ENCODE results near the gene DHRSX.
"Not testable (repeated sequence)": the region's sequence is repeated elsewhere in the genome, so short reads cannot be mapped to it uniquely, and the experiment has no call there.

Gene DHRSX

GRCh38 chrX:2534261-2535021 is 33.7 kb upstream of the DHRSX start:
- not testable (repeated sequence) for H3K9me3 Mint-ChIP-seq; H3K4me3 Mint-ChIP-seq; H3K36me3 Mint-ChIP-seq (ENCODE audit: low read depth); H3K27ac Mint-ChIP-seq; H3K4me1 Mint-ChIP-seq (ENCODE audit: low read depth); H3K27me3 Mint-ChIP-seq (ENCODE audit: low read depth)

- H3K9me3 Mint-ChIP-seq: no peaks in the 10 kb centered on the region
- H3K4me3 Mint-ChIP-seq: no peak overlapping the region
- H3K27ac Mint-ChIP-seq: no peak overlapping the region
- no peaks in the 10 kb centered on the region for H3K27me3 Mint-ChIP-seq (ENCODE audit: low read depth)
- H3K36me3 Mint-ChIP-seq (ENCODE audit: low read depth): no peaks in the 10 kb centered on the region
- no peaks in the 10 kb centered on the region for H3K4me1 Mint-ChIP-seq (ENCODE audit: low read depth)
Observed at GRCh38 chrX:2533424-2533823, 32.6 kb upstream of the DHRSX start.

DNA sequence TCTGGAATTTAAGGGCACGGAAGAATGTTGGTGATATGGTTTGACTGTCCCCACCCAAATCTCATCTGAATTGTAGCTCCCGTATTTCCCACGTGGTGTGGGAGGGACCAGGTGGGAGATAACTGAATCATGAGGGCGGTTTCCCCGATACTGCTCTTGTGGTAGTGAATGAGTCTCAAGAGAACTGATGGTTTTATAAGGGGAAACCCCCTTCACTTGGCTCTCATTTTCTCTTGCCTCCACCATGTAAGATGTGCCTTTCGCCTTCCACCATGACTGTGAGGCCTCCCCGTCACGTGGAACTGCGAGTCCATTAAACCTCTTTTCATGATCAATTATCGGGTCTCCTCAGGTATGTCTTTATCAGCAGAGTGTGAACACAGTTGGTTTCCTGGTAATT is 25.6 kb upstream of the DHRSX start:
- Mint-ChIP-seq H3K4me3 (no peak overlapping the region), H3K36me3 (ENCODE audit: low read depth) (no peaks in the 10 kb centered on the region), H3K9me3 (no peaks in the 10 kb centered on the region), H3K27me3 (ENCODE audit: low read depth) (peaks cover 4% of the 10 kb centered on the region), H3K4me1 (ENCODE audit: low read depth) (no peaks in the 10 kb centered on the region), H3K27ac (no peak overlapping the region)

GRCh38 chrX:2523911-2524310 is 23.1 kb upstream of the DHRSX start:
- Mint-ChIP-seq H3K4me1 (ENCODE audit: low read depth) (no peaks in the 10 kb centered on the region), H3K36me3 (ENCODE audit: low read depth) (no peaks in the 10 kb centered on the region), H3K9me3 (no peaks in the 10 kb centered on the region), H3K4me3 (no peak overlapping the region), H3K27ac (no peak overlapping the region), H3K27me3 (ENCODE audit: low read depth) (peaks cover 4% of the 10 kb centered on the region)

DNA sequence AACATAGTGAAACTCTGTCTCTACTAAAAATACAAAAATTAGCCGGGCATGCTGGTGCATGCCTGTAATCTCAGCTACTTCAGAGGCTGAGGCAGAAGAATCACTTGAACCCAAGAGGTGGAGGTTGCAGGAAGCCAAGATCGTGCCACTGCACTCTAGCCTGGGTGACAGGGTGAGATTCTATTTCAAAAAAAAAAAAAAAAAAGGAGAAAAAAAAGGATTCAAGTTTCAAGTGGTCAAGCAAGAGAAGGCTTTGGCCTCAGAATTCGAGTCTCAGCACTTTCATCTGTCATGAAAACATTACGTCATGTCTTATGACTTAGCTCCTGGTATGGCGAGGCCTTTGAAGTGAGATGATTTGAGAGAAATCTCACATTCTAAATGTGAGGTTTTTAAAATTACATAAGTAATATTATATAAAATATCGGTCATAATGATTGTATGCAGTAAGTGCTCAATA is 21.2 kb upstream of the DHRSX start:
- Mint-ChIP-seq H3K9me3 (no peaks in the 10 kb centered on the region), H3K4me3 (no peak overlapping the region), H3K27ac (no peak overlapping the region), H3K36me3 (ENCODE audit: low read depth) (no peaks in the 10 kb centered on the region), H3K27me3 (ENCODE audit: low read depth) (peaks cover 4% of the 10 kb centered on the region), H3K4me1 (ENCODE audit: low read depth) (peaks cover 2% of the 10 kb centered on the region)

DNA sequence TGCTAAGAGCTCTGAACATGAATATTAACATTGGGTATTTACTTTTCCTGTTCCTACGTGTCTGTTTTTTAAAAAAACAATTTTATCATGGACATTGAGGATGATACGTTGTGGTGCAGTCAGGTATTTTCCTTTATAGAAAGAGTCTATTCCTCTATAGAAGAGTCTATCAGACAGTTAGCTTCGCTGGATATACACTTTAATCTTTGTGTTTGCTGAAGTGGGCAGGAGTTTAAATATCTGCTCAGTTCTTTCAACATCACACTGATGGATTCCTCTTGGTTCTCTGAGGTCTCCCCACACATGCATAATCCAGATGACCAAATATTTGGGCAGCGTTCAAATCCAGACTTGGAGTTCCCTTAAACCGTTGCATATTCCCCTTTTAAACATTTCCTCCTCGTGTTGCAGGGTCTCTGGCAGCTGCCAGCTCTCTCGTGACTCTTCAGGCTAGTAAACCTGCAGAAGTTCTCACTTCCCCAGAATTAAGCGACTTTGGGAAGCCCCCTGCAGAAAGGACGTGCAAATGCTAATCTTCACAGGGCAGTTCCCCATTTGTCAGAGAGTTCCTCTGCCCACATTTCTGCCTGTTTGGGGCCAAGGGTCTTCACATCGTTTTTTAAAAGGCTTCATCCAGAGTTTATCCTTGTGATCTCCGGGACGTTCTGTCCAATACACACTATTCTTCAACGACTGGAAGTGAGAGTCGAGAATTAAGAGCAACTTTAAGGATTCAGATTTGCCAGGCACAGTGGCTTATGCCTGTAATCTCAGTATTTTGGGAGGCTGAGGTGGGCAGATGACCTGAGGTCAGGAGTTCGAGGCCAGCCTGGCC is 20.5 kb upstream of the DHRSX start:
- H3K4me3 Mint-ChIP-seq: no peak overlapping the region
- no peaks in the 10 kb centered on the region for H3K36me3 Mint-ChIP-seq (ENCODE audit: low read depth)
- H3K4me1 Mint-ChIP-seq (ENCODE audit: low read depth): peaks cover 2% of the 10 kb centered on the region
- peaks cover 4% of the 10 kb centered on the region for H3K27me3 Mint-ChIP-seq (ENCODE audit: low read depth)
- H3K9me3 Mint-ChIP-seq: no peaks in the 10 kb centered on the region
- no peak overlapping the region for H3K27ac Mint-ChIP-seq

DNA sequence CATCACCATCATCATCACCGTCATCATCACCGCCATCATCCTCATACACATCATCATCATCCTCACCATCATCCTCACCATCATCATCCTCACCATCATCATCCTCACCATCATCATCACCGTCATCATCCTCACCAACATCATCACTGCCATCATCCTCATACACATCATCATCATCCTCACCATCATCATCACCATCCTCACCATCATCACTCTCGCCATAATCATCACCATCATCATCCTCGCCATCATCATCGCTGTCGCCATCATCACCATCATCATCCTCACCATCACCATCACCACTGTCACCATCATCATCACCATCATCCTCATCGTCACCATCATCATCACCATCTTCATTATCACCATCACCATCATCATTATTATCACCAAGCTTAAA is 19.8 kb upstream of the DHRSX start:
- H3K4me3 Mint-ChIP-seq: no peak overlapping the region
- H3K27ac Mint-ChIP-seq: no peak overlapping the region
- H3K36me3 Mint-ChIP-seq (ENCODE audit: low read depth): no peaks in the 10 kb centered on the region
- H3K9me3 Mint-ChIP-seq: no peaks in the 10 kb centered on the region
- peaks cover 4% of the 10 kb centered on the region for H3K27me3 Mint-ChIP-seq (ENCODE audit: low read depth)
- H3K4me1 Mint-ChIP-seq (ENCODE audit: low read depth): peaks cover 2% of the 10 kb centered on the region

DNA sequence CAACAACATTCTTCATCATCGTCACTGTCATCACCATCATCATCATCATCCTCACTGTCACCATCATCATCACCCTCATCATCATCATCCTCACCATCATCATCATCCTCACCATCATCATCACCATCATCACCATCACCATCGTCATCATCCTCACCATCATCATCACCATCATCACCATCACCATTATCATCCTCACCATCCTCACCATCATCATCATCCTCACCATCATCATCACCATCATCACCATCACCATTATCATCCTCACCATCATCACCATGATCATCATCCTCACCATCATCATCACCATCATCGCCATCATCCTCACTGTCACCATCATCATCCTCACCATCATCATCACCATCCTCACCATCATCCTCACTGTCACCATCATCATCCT is 18.9 kb upstream of the DHRSX start:
- H3K4me1 Mint-ChIP-seq (ENCODE audit: low read depth); H3K4me3 Mint-ChIP-seq; H3K27me3 Mint-ChIP-seq (ENCODE audit: low read depth); H3K9me3 Mint-ChIP-seq; H3K27ac Mint-ChIP-seq; H3K36me3 Mint-ChIP-seq (ENCODE audit: low read depth): not testable (repeated sequence)

DNA sequence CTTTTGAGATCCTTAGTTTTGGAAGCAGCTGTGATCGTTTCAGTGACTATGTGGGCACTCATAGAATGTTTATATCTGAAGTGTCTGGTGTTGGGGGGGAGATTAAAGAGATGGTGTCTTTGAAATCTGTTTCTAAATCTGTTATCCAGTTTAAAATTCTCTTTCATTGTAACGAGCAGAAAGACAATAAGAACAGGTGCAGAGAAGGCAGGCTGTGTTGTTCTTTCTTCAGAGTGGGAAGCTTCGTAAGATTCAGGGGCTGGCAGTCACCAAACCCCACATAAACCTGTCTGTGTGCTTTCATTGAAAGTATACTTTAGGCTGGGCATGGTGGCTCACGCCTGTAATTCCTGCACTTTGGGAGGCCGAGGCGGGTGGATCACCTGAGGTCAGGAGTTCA is 16.3 kb upstream of the DHRSX start:
- Mint-ChIP-seq H3K4me1 (ENCODE audit: low read depth) (peaks cover 2% of the 10 kb centered on the region), H3K4me3 (no peak overlapping the region), H3K36me3 (ENCODE audit: low read depth) (no peaks in the 10 kb centered on the region), H3K27ac (no peak overlapping the region), H3K9me3 (no peaks in the 10 kb centered on the region), H3K27me3 (ENCODE audit: low read depth) (no peaks in the 10 kb centered on the region)

DNA sequence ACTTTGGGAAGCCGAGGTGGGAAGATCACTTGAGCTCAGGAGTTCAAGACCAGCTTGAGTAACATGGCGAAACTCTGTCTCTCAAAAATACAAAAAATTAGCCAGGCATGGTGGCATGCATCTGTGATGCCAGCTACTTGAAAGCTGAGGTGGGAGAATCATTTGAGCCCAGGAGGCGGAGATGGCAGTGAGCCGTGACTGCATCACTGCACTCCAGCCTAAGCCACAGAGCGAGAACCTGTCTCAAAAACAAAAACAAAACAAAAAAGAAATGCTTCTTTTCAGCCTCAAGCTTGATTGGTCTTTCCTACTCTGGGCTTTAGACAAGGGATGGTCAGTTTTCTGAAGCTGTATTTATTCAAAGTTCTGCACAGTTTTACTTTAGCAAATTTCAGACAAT is 15.8 kb upstream of the DHRSX start:
- H3K4me1 Mint-ChIP-seq (ENCODE audit: low read depth): peaks cover 2% of the 10 kb centered on the region
- no peaks in the 10 kb centered on the region for H3K9me3 Mint-ChIP-seq
- H3K27me3 Mint-ChIP-seq (ENCODE audit: low read depth): no peaks in the 10 kb centered on the region
- H3K36me3 Mint-ChIP-seq (ENCODE audit: low read depth): no peaks in the 10 kb centered on the region
- no peak overlapping the region for H3K4me3 Mint-ChIP-seq
- no peak overlapping the region for H3K27ac Mint-ChIP-seq

- Mint-ChIP-seq H3K4me3 (no peak overlapping the region), H3K36me3 (ENCODE audit: low read depth) (no peaks in the 10 kb centered on the region), H3K9me3 (no peaks in the 10 kb centered on the region)
Observed at GRCh38 chrX:2514131-2514530, 13.4 kb upstream of the DHRSX start.

GRCh38 chrX:2513121-2513664 is 12.4 kb upstream of the DHRSX start:
- Mint-ChIP-seq H3K9me3 (no peaks in the 10 kb centered on the region), H3K36me3 (ENCODE audit: low read depth) (no peaks in the 10 kb centered on the region), H3K27ac (no peak overlapping the region), H3K27me3 (ENCODE audit: low read depth) (no peaks in the 10 kb centered on the region), H3K4me3 (no peak overlapping the region), H3K4me1 (ENCODE audit: low read depth) (peaks cover 2% of the 10 kb centered on the region)

More at GRCh38 chrX:2514131-2514530, 13.4 kb upstream of the DHRSX start:
- Mint-ChIP-seq H3K27ac (no peak overlapping the region), H3K27me3 (ENCODE audit: low read depth) (no peaks in the 10 kb centered on the region), H3K4me1 (ENCODE audit: low read depth) (peaks cover 2% of the 10 kb centered on the region)

GRCh38 chrX:2512501-2512900 is 11.7 kb upstream of the DHRSX start:
- no peak overlapping the region for H3K4me3 Mint-ChIP-seq
- H3K36me3 Mint-ChIP-seq (ENCODE audit: low read depth): no peaks in the 10 kb centered on the region
- no peak overlapping the region for H3K27ac Mint-ChIP-seq
- H3K4me1 Mint-ChIP-seq (ENCODE audit: low read depth): no peaks in the 10 kb centered on the region
- H3K27me3 Mint-ChIP-seq (ENCODE audit: low read depth): no peaks in the 10 kb centered on the region
- H3K9me3 Mint-ChIP-seq: no peaks in the 10 kb centered on the region

- no peaks in the 10 kb centered on the region for H3K27me3 Mint-ChIP-seq (ENCODE audit: low read depth)
- H3K27ac Mint-ChIP-seq: no peak overlapping the region
- H3K9me3 Mint-ChIP-seq: no peaks in the 10 kb centered on the region
- no peaks in the 10 kb centered on the region for H3K36me3 Mint-ChIP-seq (ENCODE audit: low read depth)
- H3K4me3 Mint-ChIP-seq: no peak overlapping the region
- H3K4me1 Mint-ChIP-seq (ENCODE audit: low read depth): no peaks in the 10 kb centered on the region
Observed at GRCh38 chrX:2511326-2511725, 10.6 kb upstream of the DHRSX start.
